GM23248 (cell line): ENCODE results near the gene TRDMT1. TPM values are rescaled to one million over a fixed set of nuclear protein-coding genes. Genes with fewer than 3 reads are reported as not detected.

Experiments used
- DNase-seq: peaks from one replicate; pipeline ENCODE4 v3.0.0-alpha.2; 2015
- H2AFZ ChIP-seq: fragments of 200-600 bp; sonication (generic); 2 replicates; pipeline ENCODE4 v1.6.1; 2016; ENCODE audit warnings: antibody characterized with exemption
- H3F3A ChIP-seq: fragments of 200-600 bp; sonication (generic); 2 replicates; pipeline ENCODE4 v1.6.1; 2016; ENCODE audit warnings: mild to moderate bottlenecking, antibody characterized with exemption, mixed run types; ENCODE audit not compliant: insufficient read depth
- H3K27ac ChIP-seq: fragments of 200-600 bp; sonication (generic); 2 replicates; pipeline ENCODE4 v1.5.1; 2016; ENCODE audit warnings: mild to moderate bottlenecking
- H3K27me3 ChIP-seq: fragments of 200-600 bp; sonication (generic); replicated peaks from 2 replicates; pipeline ENCODE4 v1.6.1; 2016; ENCODE audit warnings: mild to moderate bottlenecking; ENCODE audit not compliant: insufficient read depth
- H3K36me3 ChIP-seq: fragments of 200-600 bp; sonication (generic); 2 replicates; pipeline ENCODE4 v1.6.1; 2016; ENCODE audit warnings: low read depth, mild to moderate bottlenecking
- H3K4me1 ChIP-seq: fragments of 200-600 bp; sonication (generic); 2 replicates; pipeline ENCODE4 v1.6.1; 2016; ENCODE audit warnings: mild to moderate bottlenecking; ENCODE audit not compliant: insufficient read depth
- H3K4me2 ChIP-seq: fragments of 200-600 bp; sonication (generic); one replicate; pipeline ENCODE4 v1.6.1; 2016; ENCODE audit warnings: mild to moderate bottlenecking; ENCODE audit not compliant: unreplicated experiment
- H3K4me3 ChIP-seq: fragments of 200-600 bp; sonication (generic); 2 replicates; pipeline ENCODE4 v1.5.1; 2016; ENCODE audit warnings: mild to moderate bottlenecking
- H3K79me2 ChIP-seq: fragments of 200-600 bp; sonication (generic); 2 replicates; pipeline ENCODE4 v1.6.1; 2016; ENCODE audit warnings: mild to moderate bottlenecking; ENCODE audit not compliant: insufficient read depth
- H3K9ac ChIP-seq: fragments of 200-600 bp; sonication (generic); 2 replicates; pipeline ENCODE4 v1.6.1; 2016; ENCODE audit warnings: mild to moderate bottlenecking
- H3K9me2 ChIP-seq: fragments of 200-600 bp; sonication (generic); 2 replicates; pipeline ENCODE4 v1.6.1; 2016; ENCODE audit warnings: mixed run types, mild to moderate bottlenecking, moderate library complexity; ENCODE audit not compliant: insufficient read depth
- H3K9me3 ChIP-seq: fragments of 200-600 bp; sonication (generic); one replicate; pipeline ENCODE4 v1.6.1; 2017; ENCODE audit warnings: low read depth
- H4K20me1 ChIP-seq: fragments of 200-600 bp; sonication (generic); 2 replicates; pipeline ENCODE4 v1.6.0; 2016; ENCODE audit not compliant: insufficient read depth
- EZH2 ChIP-seq: fragments of 200-600 bp; sonication (generic); IDR thresholded peaks from 2 replicates; pipeline ENCODE4 v1.6.1; 2018; ENCODE audit warnings: antibody characterized with exemption, mild to moderate bottlenecking; ENCODE audit not compliant: insufficient read depth, poor library complexity, severe bottlenecking
- EZH2phosphoT487 ChIP-seq: fragments of 200-600 bp; sonication (generic); IDR thresholded peaks from 2 replicates; pipeline ENCODE4 v1.6.1; 2018; ENCODE audit warnings: antibody characterized with exemption, moderate library complexity, mild to moderate bottlenecking, low read depth; ENCODE audit not compliant: insufficient read depth
- WGBS, 2 experiments: methylation state at CpG; one replicate each; pipeline ENCODE4 v1.1.6; 2015 to 2017; ENCODE audit warnings: low lambda C conversion rate in 2 of 2, low coverage in 1 of 2; ENCODE audit errors: missing lambda C conversion rate in 2 of 2; 5-methylcytosine and 5-hydroxymethylcytosine counted together
- in situ Hi-C: fragments of 300-500 bp; cut with MboI; formaldehyde crosslinking; loops from 2 replicates; pipeline ENCODE4 v1.15.0; 2020
- polyA plus RNA-seq: library from polyadenylated mRNA; unstranded; fragments of >200 nt; fragmentation: Nextera tagmentation; extraction: Ambion mirVana; gene quantifications from 2 replicates; pipeline ENCODE4 v1.2.1, GENCODE V29; 2016
- total RNA-seq: library from RNA; depleted of rRNA; stranded (reverse); fragments of >200 nt; shearing (Covaris generic); gene quantifications from 2 replicates; pipeline ENCODE4 v1.2.3, GENCODE V29; 2014

The TRDMT1 gene
- total and polyA plus RNA-seq, 2 experiments from 2014 or later: 4.3 to 4.4 TPM

- Histone ChIP-seq H3K9ac (no peak overlapping the region), H2AFZ (no peak overlapping the region), H3K4me3 (no peak overlapping the region), H3K27me3 (no peaks in the 10 kb centered on the region), H3K9me2 (no peaks in the 10 kb centered on the region), H3K27ac (no peak overlapping the region), H3K4me1 (no peaks in the 10 kb centered on the region), H3F3A (no peaks in the 10 kb centered on the region), H3K79me2 (no peaks in the 10 kb centered on the region), H3K4me2 (no peak overlapping the region), H4K20me1 (no peaks in the 10 kb centered on the region), H3K9me3 (no peaks in the 10 kb centered on the region), H3K36me3 (no peaks in the 10 kb centered on the region)
- no peak for DNase-seq
- TF ChIP-seq EZH2: no peak
- TF ChIP-seq EZH2phosphoT487: no peak
- 93 to 95% methylated on average over 3 of the region's 3 CpGs for WGBS, 2 experiments
- in situ Hi-C loops: no loop called here
Observed at GRCh38 chr10:17146892-17147291, 54.6 kb downstream of the TRDMT1 start.

GRCh38 chr10:17145239-17145638, 56.2 kb downstream of the TRDMT1 start:
- Histone ChIP-seq H3K27ac (no peak overlapping the region), H3K9ac (no peak overlapping the region), H4K20me1 (no peaks in the 10 kb centered on the region), H3K27me3 (no peaks in the 10 kb centered on the region), H3K36me3 (no peaks in the 10 kb centered on the region), H3K4me2 (no peak overlapping the region), H3F3A (no peaks in the 10 kb centered on the region), H3K9me3 (no peaks in the 10 kb centered on the region), H3K4me1 (no peaks in the 10 kb centered on the region), H3K4me3 (no peak overlapping the region), H3K9me2 (no peaks in the 10 kb centered on the region), H3K79me2 (no peaks in the 10 kb centered on the region), H2AFZ (no peak overlapping the region)
- DNase-seq: no peak
- in situ Hi-C loops: no loop called here
- WGBS, 2 experiments: 94 to 95% methylated on average over 1 of the region's 1 CpG
- TF ChIP-seq EZH2 (no peak), EZH2phosphoT487 (no peak)

GRCh38 chr10:17144757-17145156, 56.7 kb downstream of the TRDMT1 start:
- H3K36me3 ChIP-seq: no peaks in the 10 kb centered on the region
- H4K20me1 ChIP-seq: no peaks in the 10 kb centered on the region
- no peak overlapping the region for H2AFZ ChIP-seq
- no peak overlapping the region for H3K4me3 ChIP-seq
- H3K27me3 ChIP-seq: no peaks in the 10 kb centered on the region
- DNase-seq: peak; percentile 41
- H3K9ac ChIP-seq: no peak overlapping the region
- H3K4me2 ChIP-seq: no peak overlapping the region
- H3F3A ChIP-seq: no peaks in the 10 kb centered on the region
- no peaks in the 10 kb centered on the region for H3K4me1 ChIP-seq
- WGBS, 2 experiments: 77 to 82% methylated on average over 5 of the region's 5 CpGs
- in situ Hi-C loops: no loop called here
- H3K27ac ChIP-seq: no peak overlapping the region
- no peaks in the 10 kb centered on the region for H3K9me3 ChIP-seq
- no peaks in the 10 kb centered on the region for H3K79me2 ChIP-seq
- TF ChIP-seq EZH2phosphoT487 (no peak), EZH2 (no peak)
- H3K9me2 ChIP-seq: no peaks in the 10 kb centered on the region

- in situ Hi-C loops: no loop called here
- Histone ChIP-seq H3K4me1 (no peaks in the 10 kb centered on the region), H4K20me1 (no peaks in the 10 kb centered on the region), H3K36me3 (no peaks in the 10 kb centered on the region), H3K27ac (no peak overlapping the region), H3K9ac (no peak overlapping the region), H3F3A (no peaks in the 10 kb centered on the region), H2AFZ (no peak overlapping the region), H3K4me3 (no peak overlapping the region), H3K9me3 (no peaks in the 10 kb centered on the region), H3K9me2 (no peaks in the 10 kb centered on the region), H3K27me3 (no peaks in the 10 kb centered on the region), H3K79me2 (no peaks in the 10 kb centered on the region), H3K4me2 (no peak overlapping the region)
- no peak for DNase-seq
- no peak for TF ChIP-seq EZH2phosphoT487
- TF ChIP-seq EZH2: no peak
- 95 to 99% methylated on average over 2 of the region's 2 CpGs for WGBS, 2 experiments
Observed at GRCh38 chr10:17144032-17144431, 57.4 kb downstream of the TRDMT1 start.
